GM18951 (cell line): Measurements from ENCODE around the gene TMIGD3.

ENCODE experiments used
- POLR2A ChIP-seq: IDR thresholded peaks from 4 replicates; pipeline ENCODE4 v1.6.1; 2011; ENCODE audit warnings: mild to moderate bottlenecking; ENCODE audit not compliant: insufficient read length, insufficient read depth; ENCODE audit errors: extremely low read depth
- in situ Hi-C: fragments of 300-500 bp; cut with MboI; formaldehyde crosslinking; loops from one replicate; pipeline ENCODE4 v1.12.0; 2022; ENCODE audit warnings: low sequenced_read_pairs, mixed read lengths, inconsistent platforms; ENCODE audit not compliant: unreplicated experiment

TMIGD3 gene

GRCh38 chr1:111444031-111444430, 59.4 kb downstream of the TMIGD3 start:
- in situ Hi-C loops: no loop called here

DNA sequence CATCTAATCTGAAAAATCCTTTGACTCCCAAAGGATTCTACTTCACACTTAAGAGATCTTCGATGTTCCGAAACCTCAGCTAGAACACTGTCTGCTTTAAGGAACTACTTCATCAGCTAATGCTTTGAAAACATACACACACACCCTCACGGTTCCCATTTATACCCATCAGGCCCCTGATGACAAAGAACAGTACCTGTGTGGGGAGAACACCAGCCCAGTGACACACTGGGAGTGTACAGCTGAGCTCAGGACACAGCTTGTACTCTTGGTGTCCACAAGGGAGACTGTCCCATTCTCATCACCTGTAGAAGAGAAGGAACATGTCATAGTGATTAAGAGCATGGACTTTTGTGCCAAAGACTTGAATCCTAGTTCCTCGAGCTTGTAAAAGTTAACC, 61.0 kb downstream of the TMIGD3 start:
- in situ Hi-C loops: no loop called here

More at GRCh38 chr1:111444031-111444430, 59.4 kb downstream of the TMIGD3 start:
- TF ChIP-seq POLR2A: no peak

GRCh38 chr1:111441573-111442192, 61.8 kb downstream of the TMIGD3 start:
- in situ Hi-C loops: no loop called here

More for the DNA sequence above, 61.0 kb downstream of the TMIGD3 start:
- TF ChIP-seq POLR2A: no peak

GRCh38 chr1:111439461-111440351, 63.7 kb downstream of the TMIGD3 start:
- in situ Hi-C loops: no loop called here

More at GRCh38 chr1:111441573-111442192, 61.8 kb downstream of the TMIGD3 start:
- TF ChIP-seq POLR2A: no peak

DNA sequence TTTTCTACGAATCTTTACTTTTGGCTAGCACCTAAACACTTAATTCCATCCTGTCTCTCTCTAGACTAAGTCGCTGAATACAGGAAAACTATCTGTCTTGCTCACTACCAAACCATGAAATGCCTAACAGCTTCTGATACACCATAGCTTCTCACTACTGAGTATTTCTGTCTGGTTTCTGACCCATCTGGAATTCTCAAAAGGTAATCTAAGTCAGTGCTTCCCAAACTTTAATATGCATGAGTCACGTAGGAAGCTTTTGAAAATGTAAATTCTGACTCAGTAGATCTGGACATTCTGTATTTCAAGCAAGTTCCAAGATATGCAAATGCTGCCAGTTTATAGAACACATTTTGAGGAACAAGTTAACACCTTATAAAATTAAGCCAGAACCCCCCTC, 66.7 kb downstream of the TMIGD3 start:
- TF ChIP-seq POLR2A: no peak
- in situ Hi-C loops: no loop called here

More at GRCh38 chr1:111439461-111440351, 63.7 kb downstream of the TMIGD3 start:
- no peak for TF ChIP-seq POLR2A
